ENCODE data around the gene GAB1.

DNA sequence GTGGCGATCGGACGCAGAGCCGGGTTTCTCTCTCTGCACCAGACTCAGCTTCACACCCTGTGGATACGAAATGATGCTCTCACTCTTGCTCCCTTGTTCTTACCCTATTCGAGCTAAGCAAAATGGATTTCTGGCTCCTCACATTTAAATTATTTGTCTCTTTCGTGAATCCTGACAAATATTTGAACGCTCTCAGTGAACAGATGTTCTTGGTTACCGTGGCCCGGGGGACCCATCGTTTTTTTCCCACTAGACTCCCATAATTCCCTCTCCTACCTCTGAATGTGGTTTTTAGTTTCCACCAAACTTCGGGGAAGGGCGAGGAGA is 177.5 kb downstream of the GAB1 start:
- no peak for TF ChIP-seq EZH2 (IDR thresholded peaks at IDR 0.05; ENCODE audit: insufficient read depth, poor library complexity, severe bottlenecking)
- no peak for TF ChIP-seq EZH2phosphoT487 (IDR thresholded peaks at IDR 0.05; ENCODE audit: insufficient read depth, low read depth)
